HG03439 (cell line): Measurements from ENCODE around the gene MED4.

Source experiments
- ATAC-seq: cut with Tn5 transposase; IDR thresholded peaks from one replicate; pipeline ENCODE4 v1.9.1; 2021; ENCODE audit warnings: mild to moderate bottlenecking, moderate library complexity; ENCODE audit not compliant: unreplicated experiment

Gene MED4

DNA sequence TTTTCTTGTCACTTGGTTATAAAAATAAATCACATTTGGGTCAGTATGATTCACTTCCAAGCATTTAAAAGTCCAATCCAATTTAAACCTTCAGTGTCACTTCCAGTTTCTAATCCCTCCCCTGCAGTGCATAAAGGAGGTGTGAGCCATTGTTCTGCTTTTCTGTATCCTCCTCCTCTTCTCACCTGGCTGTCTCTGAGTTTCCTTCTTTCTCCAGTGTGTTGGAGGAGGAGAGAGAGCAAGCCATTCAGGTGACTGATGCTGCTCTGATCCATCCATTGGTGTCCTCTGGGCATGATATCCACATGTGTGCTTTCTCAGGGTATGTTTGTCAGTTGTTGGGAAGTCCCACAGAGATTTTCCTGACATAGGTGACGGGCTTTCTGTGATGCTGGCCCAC, 56.1 kb downstream of the MED4 start:
- ATAC-seq = no peak

DNA sequence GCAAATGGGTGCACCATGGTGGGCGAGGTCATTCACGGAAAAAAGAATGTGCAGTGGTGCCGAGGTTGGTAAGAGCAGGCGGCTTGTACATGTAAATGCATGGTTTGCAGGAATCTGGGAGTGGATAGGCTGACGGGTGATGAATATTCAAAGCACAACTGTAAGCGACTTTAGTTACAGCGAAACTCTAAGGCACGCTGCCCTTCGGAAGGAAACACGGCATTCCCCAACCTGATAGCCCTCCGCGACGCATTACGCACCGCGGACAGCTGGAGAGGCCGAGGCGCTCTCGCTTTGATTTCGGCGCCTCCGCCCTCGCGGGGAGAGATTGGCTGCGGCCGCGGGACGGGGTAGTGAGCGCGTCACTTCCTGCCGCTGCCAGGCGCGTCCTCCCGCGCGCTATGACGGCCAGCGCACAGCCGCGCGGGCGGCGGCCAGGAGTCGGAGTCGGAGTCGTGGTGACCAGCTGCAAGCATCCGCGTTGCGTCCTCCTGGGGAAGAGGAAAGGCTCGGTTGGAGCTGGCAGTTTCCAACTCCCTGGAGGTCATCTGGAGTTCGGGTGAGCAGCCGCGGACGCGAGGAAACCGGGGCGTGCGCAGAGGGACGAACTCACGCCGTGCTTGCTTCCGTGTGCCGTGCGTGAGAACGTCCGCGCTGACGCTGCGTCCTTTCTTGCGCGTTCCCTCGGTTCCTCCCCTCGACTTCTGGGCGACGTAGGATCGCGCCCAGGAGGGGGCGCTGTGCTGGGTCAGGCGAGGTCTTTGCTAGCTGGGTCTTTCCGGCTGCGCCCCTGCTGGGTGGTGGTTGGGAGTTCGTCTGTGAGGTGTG, 57.3 kb downstream of the MED4 start, which contains the start of gene NUDT15:
TSS of gene NUDT15 (plus strand) at position 381 of the 828 bp plus-strand sequence. CDS start at position 402, 21 bp downstream.
- ATAC-seq = peak; percentile 95

DNA sequence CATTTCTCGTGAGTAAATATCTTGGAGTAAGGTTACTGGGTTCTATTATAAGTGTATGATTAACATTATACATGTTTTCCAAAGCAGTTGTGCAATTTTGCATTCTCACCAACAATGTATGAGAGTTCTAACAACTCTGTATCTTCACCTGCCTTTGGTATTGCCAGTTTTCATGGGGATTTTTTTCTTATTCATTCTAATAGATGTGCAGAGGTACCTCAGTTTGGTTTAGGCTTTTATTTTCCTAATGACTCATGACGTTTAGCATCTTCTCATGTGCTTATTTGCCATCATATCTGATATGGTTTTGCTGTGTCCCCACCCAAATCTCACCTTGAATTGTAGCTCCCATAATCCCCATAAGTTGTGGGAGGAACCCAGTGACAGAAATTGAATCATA, 65.0 kb downstream of the MED4 start:
- ATAC-seq = no peak

GRCh38 chr13:48028066-48028465, 66.8 kb downstream of the MED4 start:
- ATAC-seq = no peak
